Measurements from ENCODE around the gene SIN3B.
"Not testable (repeated sequence)": the region's sequence is repeated elsewhere in the genome, so short reads cannot be mapped to it uniquely, and the experiment has no call there.

Gene SIN3B, protein sequence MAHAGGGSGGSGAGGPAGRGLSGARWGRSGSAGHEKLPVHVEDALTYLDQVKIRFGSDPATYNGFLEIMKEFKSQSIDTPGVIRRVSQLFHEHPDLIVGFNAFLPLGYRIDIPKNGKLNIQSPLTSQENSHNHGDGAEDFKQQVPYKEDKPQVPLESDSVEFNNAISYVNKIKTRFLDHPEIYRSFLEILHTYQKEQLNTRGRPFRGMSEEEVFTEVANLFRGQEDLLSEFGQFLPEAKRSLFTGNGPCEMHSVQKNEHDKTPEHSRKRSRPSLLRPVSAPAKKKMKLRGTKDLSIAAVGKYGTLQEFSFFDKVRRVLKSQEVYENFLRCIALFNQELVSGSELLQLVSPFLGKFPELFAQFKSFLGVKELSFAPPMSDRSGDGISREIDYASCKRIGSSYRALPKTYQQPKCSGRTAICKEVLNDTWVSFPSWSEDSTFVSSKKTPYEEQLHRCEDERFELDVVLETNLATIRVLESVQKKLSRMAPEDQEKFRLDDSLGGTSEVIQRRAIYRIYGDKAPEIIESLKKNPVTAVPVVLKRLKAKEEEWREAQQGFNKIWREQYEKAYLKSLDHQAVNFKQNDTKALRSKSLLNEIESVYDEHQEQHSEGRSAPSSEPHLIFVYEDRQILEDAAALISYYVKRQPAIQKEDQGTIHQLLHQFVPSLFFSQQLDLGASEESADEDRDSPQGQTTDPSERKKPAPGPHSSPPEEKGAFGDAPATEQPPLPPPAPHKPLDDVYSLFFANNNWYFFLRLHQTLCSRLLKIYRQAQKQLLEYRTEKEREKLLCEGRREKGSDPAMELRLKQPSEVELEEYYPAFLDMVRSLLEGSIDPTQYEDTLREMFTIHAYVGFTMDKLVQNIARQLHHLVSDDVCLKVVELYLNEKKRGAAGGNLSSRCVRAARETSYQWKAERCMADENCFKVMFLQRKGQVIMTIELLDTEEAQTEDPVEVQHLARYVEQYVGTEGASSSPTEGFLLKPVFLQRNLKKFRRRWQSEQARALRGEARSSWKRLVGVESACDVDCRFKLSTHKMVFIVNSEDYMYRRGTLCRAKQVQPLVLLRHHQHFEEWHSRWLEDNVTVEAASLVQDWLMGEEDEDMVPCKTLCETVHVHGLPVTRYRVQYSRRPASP

DNA sequence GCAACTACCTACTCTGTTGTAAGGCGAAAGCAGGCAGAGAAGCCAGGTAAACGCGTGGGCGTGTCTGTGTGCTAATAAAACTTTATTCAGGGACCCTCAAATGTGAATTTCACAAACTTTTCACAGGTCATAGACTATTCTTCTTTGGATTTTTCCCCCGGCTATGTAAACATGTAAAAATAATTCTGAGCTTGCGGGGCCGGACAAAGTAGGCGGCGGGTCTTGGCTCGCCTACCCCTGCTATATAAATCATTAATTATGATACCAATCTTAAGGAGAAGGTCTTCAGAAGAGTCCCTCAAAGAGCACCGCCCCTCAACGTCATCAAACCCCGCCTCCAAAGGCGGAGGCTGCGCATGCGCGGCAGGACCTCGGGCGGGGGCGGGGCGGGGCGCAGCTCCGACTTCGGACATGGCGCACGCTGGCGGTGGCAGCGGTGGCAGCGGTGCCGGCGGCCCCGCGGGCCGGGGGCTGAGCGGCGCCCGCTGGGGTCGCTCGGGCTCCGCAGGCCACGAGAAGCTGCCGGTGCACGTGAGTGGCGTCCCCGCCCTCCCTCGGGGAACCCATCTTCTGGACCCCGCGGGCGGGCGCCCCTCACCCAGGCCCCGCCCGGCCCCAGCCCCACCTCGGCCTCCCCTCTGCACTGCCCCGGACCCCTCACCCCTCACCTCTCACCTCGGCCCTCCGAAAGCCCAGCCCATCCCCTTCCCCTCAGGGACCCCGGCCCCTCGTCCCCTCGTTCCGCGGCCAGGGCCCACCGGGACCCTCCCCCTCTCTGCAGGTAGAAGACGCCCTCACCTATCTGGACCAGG, at the start of gene SIN3B:
Gene SIN3B, plus strand, starts transcription at position 389 of the 812 bp plus-strand sequence. Its CDS starts 23 bp downstream, at position 412.
- DNase-seq = peak; percentile 61 to 77

DNA sequence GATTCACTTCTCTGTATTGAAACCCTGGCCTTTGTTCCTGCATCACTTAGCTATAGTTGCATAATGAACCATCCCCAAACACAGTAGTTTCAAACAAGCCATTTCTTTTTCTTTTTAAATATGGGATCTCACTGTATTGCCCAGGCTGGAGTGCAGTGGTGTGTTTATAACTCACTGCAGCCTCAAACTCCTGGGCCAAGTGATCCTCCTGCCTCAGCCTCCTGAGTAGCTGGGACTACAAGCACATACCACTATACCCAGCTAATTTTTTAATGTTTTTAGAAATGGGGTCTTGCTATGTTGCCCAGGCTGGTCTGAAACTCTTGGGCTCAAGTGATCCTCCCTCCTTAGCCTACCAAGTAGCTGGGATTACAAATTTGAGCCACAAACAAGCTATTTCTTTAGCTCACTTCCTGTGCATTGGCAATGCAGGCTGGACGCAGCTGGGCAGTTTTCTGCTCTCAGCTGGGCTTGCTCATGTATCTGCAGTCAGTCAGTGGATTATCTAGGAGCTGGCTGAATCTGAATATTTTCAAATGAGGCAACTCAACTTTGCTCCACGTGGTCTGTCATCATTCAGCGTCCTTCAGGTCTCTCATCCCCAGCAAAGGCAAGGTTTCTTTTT, 49.5 kb upstream of the SIN3B start:
- no peak for DNase-seq

DNA sequence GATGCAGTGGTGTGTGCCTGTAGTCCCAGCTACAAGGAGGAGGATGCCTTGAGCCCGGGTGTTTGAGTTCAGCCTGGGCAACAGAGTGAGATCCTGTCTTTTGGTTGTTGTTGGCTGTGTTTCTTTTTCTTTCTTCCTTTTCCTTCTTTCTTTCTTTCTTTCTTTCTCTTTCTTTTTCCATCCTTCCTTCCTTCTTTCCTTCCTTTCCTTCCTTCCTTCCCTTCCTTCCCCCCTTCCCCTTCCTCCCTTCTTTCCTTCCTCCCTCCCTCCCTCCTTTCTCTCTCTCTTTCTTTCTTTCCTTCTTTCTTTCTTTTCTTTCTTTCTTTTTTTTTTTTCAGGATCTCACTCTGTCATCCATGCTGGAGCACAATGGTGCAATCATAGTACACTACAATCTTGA, 46.5 kb upstream of the SIN3B start:
- DNase-seq = no peak

DNA sequence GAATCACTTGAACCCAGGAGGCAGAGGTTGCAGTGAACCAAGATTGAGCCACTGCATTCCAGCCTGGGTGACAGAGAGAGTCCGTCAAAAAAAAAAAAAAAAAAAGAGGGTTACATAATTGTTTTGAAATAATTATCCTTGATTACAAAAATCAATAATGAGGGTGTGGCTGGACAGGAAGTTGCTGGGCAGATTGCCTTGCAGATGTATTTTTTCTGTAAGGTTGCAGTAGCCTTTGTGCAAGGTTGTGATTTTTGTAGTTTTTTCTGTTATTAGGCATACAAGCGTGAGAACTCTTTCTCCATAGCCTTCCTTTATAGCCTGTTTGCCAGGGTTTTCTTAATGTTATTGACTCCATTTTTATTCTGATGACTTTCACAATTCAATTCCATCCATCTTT, 40.7 kb upstream of the SIN3B start:
- no peak for DNase-seq

DNA sequence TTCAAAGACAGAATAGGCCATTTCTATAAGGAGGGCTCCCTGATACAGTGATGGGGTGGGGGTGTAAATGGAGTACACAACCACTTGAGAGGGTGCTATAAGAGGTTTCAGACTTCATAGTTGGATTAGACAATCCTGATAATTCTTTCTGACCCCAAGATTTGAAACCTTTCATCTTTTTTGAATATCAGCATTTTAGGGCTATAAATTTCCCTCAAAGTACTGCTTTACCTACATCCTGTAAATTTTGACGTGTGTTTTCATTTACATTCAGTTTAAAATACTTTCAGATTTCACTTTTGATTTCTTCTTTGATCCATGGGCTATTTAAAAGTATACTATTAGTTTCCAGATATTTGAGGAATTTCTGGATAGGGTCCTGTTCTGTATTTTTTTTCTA, 40.0 kb upstream of the SIN3B start:
- DNase-seq = no peak

DNA sequence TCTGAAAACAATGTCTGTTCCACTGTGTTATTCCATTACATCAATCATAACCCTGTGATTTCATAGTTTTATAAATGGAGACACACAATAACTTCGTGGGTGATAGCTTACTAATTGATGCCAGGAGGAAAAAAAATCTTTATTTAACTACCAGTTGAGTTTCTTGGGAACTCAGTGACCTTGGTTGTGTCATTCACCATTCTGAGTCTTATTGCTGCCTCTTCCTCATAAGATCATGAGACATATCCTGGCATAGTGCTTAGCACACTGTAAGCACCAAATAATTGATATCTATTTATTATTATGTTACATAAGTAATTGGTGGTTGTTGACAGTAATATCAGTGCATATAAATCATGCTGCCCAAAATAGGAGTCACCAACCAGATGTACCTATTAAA, 39.1 kb upstream of the SIN3B start:
- no peak for DNase-seq

DNA sequence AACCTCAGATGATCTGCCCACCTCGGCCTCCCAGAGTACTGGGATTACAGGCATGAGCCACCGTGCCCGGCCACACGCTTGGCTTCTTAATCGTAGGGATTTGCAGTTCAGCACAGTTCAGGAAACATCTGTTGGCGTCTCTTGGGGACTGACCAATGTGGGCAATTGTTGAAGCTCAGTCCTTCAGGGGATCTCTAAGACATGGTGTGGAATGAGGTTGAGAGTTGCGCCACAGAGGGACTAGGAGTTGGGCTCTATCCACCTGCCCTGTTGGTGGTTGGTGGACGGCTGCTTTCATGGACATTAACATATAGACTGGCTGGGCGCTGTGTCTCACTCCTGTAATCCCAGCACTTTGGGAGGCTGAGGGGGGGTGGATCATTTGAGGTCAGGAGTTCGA, 37.3 kb upstream of the SIN3B start:
- DNase-seq = no peak

DNA sequence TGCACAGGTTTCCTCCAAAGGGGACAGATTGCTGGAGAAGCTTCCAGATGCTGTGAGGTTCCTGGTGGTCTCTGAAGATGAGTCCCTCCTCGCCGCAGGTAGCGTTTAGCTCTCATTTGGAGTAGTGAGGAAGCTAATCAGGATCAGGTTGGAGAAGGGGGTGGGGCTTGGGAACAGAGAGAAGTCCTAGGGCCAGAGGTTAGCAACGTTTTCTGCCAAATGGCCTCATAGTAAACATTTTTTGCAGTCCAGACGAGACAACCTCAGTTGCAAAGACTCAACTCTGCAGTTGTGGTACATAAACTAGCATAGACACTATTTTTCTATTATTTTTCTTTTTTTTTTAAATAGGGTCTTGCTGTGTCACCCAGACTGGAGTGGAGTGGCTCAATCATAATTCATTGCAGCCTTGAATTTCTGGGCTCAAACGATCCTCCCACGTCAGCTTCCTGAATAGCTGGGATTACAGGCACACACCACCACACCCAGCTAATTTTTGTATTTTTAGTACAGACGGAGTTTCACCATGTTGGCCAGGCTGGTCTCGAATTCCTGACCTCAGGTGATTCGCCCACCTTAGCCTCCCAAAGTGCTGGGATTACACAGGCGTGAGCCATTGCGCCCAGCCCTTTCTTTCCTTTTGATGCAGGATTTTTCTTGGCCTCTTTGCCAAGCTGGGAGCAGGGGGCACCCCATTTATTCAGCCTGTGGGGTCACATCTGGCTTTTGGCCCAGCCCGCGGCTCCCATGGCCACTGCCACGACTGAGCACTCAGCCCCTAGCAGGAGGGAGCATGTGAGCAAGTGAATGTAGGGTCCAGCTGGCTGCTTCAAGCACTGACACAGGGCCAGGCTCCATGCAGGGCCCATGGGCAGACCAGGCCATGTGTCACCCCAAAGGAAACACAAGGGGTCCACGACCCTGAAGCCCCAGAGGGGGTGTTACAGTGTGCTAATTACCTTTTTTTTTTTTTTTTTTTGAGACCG, 34.4 kb upstream of the SIN3B start:
- DNase-seq = no peak

DNA sequence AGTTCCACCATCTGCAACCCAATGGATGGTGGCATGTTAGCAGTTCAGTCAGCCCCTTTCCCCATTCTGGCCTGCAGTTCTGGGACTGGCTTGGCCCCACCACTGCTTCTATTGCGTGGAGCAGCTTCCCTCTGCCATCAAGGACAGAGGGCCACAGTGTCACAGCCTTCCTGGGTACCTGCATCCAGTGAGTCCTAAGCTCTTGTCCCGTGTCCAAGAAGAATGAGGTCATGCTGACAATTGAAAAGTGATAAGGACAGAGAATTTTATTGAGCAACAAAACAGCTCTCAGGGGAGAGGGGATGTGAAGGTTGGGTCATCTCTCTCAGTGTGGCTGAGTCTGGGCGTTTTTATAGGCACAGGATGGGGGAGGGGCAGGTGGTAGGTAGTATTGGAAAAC, 33.5 kb upstream of the SIN3B start:
- no peak for DNase-seq

DNA sequence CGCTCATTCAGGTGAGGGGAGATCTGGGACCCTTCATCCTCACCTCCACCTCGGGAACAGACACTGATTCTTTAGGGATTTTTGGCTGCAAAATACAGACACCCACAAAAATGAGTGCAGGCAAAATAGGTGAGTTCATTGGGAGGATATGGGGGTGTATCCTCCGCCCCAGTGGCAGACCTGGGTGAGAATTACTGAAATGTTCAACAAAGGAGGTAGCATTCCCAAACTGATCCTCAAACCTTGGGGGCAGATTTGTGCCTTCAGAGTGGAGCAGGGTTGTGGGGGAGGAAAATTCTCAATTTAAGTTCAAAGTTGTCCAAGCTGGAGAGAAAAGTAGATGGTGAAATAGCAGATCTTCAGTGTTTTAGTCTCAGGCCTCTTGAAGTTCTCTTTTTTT, 31.3 kb upstream of the SIN3B start:
- DNase-seq = no peak

DNA sequence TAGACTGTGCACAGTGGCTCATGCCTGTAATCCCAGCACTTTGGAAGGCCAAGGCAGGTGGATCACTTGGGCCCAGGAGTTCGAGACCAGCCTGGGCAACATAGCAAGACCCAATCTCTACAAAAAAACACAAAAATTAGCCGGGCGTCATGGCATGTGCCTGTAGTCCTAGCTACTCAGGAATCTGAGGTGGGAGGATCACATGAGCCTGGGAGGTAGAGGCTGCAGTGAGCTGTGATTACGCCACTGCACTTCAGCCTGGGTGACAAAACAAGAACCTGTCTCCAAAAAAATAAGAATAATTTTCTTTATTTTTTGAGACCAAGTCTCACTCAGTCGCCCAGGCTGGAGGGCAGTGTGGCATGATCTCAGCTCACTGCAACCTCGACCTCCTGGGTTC, 30.9 kb upstream of the SIN3B start:
- not testable (repeated sequence) for DNase-seq

DNA sequence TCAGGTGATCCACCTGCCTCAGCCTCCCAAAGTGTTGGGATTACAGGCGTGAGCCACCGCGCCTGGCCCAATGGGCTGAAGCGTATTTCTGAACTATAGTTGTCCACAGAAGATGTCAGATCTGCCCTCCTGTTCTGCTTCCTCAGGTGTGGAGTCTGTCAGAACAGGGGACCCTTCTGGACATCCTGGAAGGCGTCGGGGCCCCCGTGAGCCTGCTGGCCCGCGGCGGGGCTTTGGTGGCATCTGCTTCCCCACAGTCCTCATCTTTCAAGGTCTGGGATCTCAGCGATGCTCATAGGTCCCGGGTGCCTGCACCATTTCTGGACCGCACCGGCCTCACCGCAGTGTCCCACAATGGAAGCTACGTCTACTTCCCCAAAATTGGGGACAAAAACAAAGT, 29.5 kb upstream of the SIN3B start:
- DNase-seq = no peak

DNA sequence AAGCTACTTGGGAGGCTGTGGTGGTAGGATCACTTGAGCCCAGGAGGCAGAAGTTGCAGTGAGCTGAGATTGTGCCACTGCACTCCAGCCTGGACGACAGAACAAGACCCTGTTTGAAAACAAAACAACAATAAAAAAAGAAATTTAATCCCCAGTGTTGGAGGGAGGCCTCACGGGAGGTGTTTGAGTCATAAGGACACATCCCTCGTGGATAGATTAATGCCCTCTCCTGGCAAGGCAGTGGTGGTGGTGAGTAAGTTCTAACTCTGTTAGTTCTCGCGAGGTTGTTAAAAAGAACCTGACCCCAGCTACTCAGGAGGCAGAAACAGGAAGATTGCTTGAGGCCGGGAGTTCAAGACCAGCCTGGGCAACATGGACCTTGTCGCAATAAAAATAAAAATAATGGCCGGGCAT, 27.6 kb upstream of the SIN3B start:
- no peak for DNase-seq

DNA sequence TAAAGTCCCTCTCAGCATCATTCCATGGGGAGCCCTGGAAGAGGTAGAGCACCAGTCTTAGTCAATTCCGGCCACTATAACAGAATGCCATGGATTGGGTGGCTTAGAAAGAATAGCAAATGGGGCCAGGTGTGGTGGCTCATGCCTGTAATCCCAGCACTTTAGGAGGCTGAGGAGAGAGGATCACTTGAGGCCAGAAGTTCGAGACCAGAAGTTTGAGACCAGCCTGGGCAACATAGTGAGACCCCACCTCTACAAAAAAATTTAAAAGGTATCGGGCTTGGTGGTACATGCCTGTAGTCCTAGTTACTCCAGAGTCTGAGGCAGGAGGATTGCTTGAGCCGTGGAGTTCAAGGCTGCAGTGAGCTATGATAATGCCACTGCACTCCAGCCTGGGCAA, 25.0 kb upstream of the SIN3B start:
- no peak for DNase-seq

DNA sequence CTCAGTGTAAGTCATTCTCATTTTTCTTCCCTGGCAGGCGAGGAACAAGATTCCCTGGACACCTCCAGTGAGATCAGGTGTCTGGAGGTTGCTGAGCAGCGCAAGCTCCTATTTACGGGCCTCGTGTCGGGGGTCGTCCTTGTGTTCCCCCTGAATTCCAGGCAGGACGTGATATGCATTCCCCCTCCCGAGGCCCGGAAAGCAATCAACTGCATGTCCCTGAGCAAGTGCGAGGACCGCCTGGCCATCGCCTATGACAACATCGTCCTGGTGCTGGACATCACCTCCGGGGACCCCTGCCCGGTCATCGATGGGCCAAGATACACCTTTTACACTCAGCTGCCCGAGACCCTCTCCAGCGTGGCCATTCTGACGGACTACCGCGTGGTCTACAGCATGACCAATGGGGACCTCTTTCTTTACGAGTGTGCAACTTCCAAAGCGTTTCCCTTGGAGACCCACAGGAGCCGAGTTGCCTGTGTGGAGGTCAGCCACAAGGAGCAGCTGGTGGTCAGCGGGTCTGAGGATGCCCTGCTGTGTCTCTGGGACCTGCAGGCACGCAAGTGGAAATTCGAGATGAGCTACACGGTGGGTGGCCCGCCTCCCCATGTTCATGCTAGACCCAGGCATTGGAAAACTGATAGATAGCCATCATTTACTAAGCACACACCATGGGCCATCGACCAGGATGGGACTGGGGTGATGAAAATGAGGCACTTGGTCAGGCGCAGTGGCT, 21.5 kb upstream of the SIN3B start:
- no peak for DNase-seq

DNA sequence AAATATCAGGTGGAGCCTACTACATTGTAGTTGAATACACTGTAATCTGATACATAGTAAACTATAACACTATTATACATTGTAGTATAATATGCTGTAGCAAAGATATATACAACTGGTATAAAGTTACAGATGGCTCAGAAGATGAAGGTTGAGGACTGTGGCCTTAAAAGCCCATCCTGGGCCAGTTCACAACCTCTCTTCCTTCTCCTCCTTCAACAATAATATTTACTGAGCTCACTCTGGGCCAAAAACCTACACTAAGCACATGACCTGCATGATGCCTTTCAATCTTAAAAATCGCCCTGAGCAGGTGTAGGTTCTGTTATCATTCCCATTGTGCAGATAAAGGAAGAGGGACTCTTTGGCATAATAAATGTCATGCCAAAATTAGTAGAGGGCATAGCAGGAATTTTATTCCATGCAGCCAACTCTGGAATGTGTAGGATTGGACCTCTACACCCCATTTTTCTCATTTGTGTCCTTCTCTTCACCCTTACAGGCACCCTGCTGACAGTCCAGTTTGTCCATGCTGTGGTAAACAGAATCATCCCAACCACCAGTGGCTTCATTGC, 14.6 kb upstream of the SIN3B start:
- peak in 1 of 2 experiments; percentile 41 for DNase-seq

DNA sequence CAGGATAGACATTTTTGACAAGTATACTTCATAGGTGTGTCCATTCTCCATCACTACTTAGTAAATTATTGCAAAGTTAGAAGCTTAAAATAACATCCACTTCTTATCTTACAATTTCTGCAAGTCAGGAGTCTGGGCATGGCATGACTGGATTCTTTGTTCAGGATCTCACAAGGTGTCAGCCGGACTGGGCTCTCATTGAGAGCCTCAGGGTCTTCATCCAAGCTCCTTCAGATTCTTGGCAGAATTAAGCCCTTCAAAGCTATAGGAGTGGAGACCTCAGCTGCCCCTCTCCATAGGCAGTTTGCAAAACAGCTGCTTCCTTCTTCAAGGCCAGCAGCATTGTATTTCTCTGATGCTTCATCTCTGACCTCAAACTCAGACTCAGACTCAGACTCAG, 9.1 kb upstream of the SIN3B start:
- DNase-seq = no peak

DNA sequence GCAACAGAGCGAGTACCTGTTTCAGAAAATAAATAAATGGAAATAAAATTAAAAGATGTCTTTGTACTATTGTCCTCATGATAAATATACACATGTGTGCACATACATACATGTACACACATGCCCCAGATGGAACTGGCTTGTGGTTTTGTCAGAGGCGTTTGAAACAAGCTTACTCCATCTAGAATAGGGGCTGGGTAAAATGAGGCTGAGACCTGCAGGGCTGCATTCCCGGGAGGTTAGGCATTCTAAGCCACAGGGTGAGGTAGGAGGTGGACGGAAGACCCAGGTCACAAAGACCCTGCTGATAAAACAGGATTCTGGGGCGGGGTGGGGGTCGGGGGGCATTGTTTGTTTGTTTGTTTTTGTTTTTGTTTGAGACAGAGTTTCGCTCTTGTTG, 8.1 kb upstream of the SIN3B start:
- DNase-seq = no peak

DNA sequence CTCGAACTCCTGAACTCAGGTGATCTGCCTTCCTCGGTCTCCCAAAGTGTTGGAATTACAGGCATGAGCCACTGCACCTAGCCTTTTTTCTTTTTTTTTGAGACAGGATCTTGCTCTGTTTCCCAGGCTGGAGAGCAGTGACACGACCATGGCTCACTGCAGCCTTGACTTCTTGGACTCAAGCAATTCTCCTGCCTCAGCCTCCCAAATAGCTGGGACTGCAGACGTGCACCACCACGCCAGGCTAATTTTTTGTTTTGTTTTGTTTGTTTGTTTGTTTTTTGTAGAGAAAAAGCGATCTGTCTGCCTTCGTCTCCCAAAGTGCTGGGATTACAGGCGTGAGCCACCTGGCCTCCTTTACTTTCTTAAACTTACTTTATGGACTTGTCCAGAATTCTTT, 6.5 kb upstream of the SIN3B start:
- no peak for DNase-seq
